Natural killer cell (primary cell): Measurements from ENCODE around the gene P4HA2. TPM values are rescaled to one million over a fixed set of nuclear protein-coding genes. Genes with fewer than 3 reads are reported as not detected.

ENCODE experiments used
- ATAC-seq, 3 donors: fragments of 150-1000 bp in 2 of 3; fragments of 200-7000 bp in 1 of 3; cut with Tn5 transposase; 1 replicate in 1 of 3; 2 replicates in 2 of 3; pipeline ENCODE4 v1.10.0; 2021; ENCODE audit warnings: mild to moderate bottlenecking in 2 of 3, moderate library complexity in 2 of 3
- DNase-seq, 2 donors: peaks; one replicate each; pipeline versions ENCODE4 v3.0.0 to v3.0.0-alpha.2; 2013 to 2021; ENCODE audit warnings: mixed read lengths in 1 of 2
- H3K27ac ChIP-seq: one replicate; pipeline ENCODE4 v1.5.1; 2013; ENCODE audit warnings: mild to moderate bottlenecking, low read length
- H3K27me3 ChIP-seq: one replicate; pipeline ENCODE4 v1.6.1; 2013; ENCODE audit warnings: low read length; ENCODE audit not compliant: control insufficient read depth, insufficient read depth
- H3K36me3 ChIP-seq: one replicate; pipeline ENCODE4 v1.6.1; 2013; ENCODE audit warnings: low read length; ENCODE audit not compliant: control insufficient read depth, insufficient read depth
- H3K4me1 ChIP-seq: one replicate; pipeline ENCODE4 v1.6.1; 2013; ENCODE audit warnings: low read length; ENCODE audit not compliant: control insufficient read depth, insufficient read depth
- H3K4me3 ChIP-seq: one replicate; pipeline ENCODE4 v1.5.1; 2013; ENCODE audit warnings: low read length
- H3K9me3 ChIP-seq: one replicate; pipeline ENCODE4 v1.6.1; 2013; ENCODE audit warnings: low read length; ENCODE audit not compliant: control insufficient read depth, insufficient read depth
- H3K27ac Mint-ChIP-seq, 2 donors: one replicate each; pipeline ENCODE4 v1.8.0; 2022; ENCODE audit warnings: mild to moderate bottlenecking in 2 of 2, mixed read lengths in 2 of 2, moderate library complexity in 1 of 2
- H3K27me3 Mint-ChIP-seq, 2 donors: one replicate each; pipeline ENCODE4 v1.8.0; 2022; ENCODE audit warnings: low read depth in 2 of 2, mixed read lengths in 2 of 2
- H3K36me3 Mint-ChIP-seq: one replicate; pipeline ENCODE4 v1.8.0; 2022; ENCODE audit warnings: mixed read lengths
- H3K4me1 Mint-ChIP-seq, 2 donors: one replicate each; pipeline ENCODE4 v1.8.0; 2022; ENCODE audit warnings: mixed read lengths in 2 of 2
- H3K4me3 Mint-ChIP-seq: one replicate; pipeline ENCODE4 v1.8.0; 2022; ENCODE audit warnings: mild to moderate bottlenecking, moderate library complexity, mixed read lengths
- H3K9me3 Mint-ChIP-seq, 2 donors: one replicate each; pipeline ENCODE4 v1.8.0; 2022; ENCODE audit warnings: mixed read lengths in 2 of 2
- WGBS: methylation state at CpG from one replicate; pipeline ENCODE4 v1.1.7; 2013; ENCODE audit warnings: missing lambda C conversion rate; ENCODE audit not compliant: insufficient coverage; 5-methylcytosine and 5-hydroxymethylcytosine counted together
- intact Hi-C: fragments of 100-400 bp; cut with micrococcal nuclease; formaldehyde crosslinking; loops from one replicate; pipeline ENCODE4 v1.14.2; 2022
- total RNA-seq, 4 donors: library from RNA; stranded (reverse); fragments of 120-200 nt in 1 of 4; gene quantifications; one replicate each; pipeline versions ENCODE4 v1.2.3 to v1.2.4, GENCODE V29; 2013 to 2022
- TF ChIP-seq, protein P1 (sequence below): fragments of 200-600 bp; IDR thresholded peaks from one replicate; pipeline ENCODE4 v1.8.0; 2022; ENCODE audit warnings: antibody characterized with exemption

P4HA2 gene
- total RNA-seq, 3 donors from 2014 or later (not counting 1 experiment from before 2014, with no cell fraction given): 0.20 TPM; not detected in 2

DNA sequence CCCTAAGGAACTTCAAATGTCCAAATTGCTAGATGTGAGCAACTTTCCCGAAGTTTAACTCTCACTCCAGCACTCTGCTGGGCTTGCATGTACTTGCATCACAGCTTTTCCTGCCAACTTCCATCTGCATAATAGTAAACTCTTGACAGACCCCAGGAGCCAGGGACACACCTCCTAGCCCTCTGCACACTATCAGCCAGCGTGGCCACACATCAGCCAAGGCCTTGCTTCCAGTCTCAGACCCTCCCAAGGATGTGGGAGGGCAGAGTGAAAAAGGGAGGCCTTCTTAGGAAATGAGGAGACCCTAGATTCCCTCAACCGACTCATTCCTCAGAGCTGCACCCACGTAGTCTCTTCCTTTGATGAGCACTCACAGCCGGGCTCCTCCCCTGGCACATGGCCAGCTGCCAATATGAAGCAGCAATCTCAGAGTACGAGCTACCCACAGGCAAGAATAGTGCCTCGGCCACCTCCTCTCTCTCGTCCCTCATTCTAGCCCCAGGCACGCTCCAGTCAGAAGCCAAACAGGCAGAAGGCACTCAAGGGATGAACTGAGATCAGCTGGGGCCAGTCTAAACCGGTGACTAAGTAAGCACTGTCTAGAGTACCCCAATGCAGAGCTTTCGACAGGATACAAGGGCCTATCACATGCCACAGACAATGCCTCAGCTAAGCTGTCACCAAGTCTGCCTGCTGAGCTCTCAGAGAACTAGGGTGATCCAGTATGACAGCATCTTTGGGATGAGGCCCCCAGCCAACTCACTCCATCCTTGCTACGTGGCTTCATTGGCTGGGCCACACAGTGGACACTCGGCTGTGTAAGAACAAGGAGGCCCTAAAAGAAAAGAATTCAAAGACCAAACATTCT lies 2.3 kb downstream of the P4HA2 start:
- no peak overlapping the region for H3K27ac Mint-ChIP-seq
- H3K4me3 Mint-ChIP-seq: peak overlapping the region; percentile 45
- TF ChIP-seq, protein P1, sequence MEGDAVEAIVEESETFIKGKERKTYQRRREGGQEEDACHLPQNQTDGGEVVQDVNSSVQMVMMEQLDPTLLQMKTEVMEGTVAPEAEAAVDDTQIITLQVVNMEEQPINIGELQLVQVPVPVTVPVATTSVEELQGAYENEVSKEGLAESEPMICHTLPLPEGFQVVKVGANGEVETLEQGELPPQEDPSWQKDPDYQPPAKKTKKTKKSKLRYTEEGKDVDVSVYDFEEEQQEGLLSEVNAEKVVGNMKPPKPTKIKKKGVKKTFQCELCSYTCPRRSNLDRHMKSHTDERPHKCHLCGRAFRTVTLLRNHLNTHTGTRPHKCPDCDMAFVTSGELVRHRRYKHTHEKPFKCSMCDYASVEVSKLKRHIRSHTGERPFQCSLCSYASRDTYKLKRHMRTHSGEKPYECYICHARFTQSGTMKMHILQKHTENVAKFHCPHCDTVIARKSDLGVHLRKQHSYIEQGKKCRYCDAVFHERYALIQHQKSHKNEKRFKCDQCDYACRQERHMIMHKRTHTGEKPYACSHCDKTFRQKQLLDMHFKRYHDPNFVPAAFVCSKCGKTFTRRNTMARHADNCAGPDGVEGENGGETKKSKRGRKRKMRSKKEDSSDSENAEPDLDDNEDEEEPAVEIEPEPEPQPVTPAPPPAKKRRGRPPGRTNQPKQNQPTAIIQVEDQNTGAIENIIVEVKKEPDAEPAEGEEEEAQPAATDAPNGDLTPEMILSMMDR: no peak
- Histone ChIP-seq H3K9me3 (no peaks in the 10 kb centered on the region), H3K36me3 (no peaks in the 10 kb centered on the region), H3K27me3 (peaks cover 7% of the 10 kb centered on the region), H3K4me3 (no peak overlapping the region), H3K27ac (no peak overlapping the region), H3K4me1 (peaks cover 14% of the 10 kb centered on the region)
- no peaks in the 10 kb centered on the region for H3K9me3 Mint-ChIP-seq
- no peak for ATAC-seq
- H3K27me3 Mint-ChIP-seq: peaks cover 18 to 27% of the 10 kb centered on the region in 2 donors
- DNase-seq: peak in 1 of 2 donors; percentile 33
- 70% methylated on average over 12 of the region's 13 CpGs for WGBS
- peaks cover 0 to 25% of the 10 kb centered on the region in 2 donors for H3K4me1 Mint-ChIP-seq
- no peaks in the 10 kb centered on the region for H3K36me3 Mint-ChIP-seq
- intact Hi-C loops: no loop called here

DNA sequence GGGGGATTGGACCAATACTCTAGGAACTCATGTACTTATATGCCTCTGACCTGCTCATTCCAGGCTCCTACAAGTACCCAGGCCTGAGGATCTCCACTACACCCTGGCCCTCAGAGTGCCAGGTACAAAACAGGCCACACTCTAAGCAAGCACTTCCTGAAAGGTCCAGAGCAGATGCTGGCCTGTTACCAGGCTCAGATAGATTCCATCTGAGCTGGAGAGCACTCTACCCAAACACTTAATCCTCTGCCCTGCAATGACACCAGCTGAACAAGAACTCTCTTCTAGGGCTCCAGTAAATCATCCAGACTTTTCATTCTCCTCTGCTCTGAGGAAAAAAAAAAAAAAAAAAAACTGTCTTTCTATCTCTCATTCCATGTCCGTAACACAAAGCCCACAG lies 2.9 kb downstream of the P4HA2 start:
- H3K27me3 ChIP-seq: peaks cover 7% of the 10 kb centered on the region
- no peaks in the 10 kb centered on the region for H3K9me3 ChIP-seq
- intact Hi-C loops: no loop called here
- Mint-ChIP-seq H3K27me3 (peaks cover 18 to 24% of the 10 kb centered on the region in 2 donors), H3K27ac (no peak overlapping the region), H3K4me1 (peaks cover 0 to 21% of the 10 kb centered on the region in 2 donors), H3K9me3 (no peaks in the 10 kb centered on the region), H3K4me3 (no peak overlapping the region), H3K36me3 (no peaks in the 10 kb centered on the region)
- H3K4me1 ChIP-seq: peaks cover 14% of the 10 kb centered on the region
- DNase-seq (no peak), ATAC-seq (no peak)
- TF ChIP-seq, protein P1: no peak
- no peak overlapping the region for H3K27ac ChIP-seq
- H3K4me3 ChIP-seq: no peak overlapping the region
- H3K36me3 ChIP-seq: no peaks in the 10 kb centered on the region
- 93% methylated on average over 1 of the region's 1 CpG for WGBS

DNA sequence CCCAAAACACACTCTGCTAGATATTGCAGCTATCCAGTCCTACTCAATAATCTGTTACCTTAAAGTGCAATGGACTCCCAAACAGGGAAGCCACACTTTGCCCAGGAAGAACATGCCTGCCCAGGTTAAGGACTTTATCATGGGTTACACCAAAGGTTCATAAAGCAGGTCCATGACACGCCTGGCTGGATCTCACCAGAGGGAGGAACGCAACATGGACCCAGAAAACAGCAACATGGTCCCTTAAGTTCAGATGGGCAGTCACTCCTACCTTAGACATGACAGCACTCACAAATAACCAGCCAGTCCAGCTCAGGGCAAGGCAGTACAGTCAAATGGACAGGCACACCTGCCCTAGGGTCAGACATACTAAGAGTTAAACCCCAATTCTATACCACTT lies 3.8 kb downstream of the P4HA2 start:
- no peaks in the 10 kb centered on the region for H3K36me3 ChIP-seq
- DNase-seq: no peak
- H3K36me3 Mint-ChIP-seq: no peaks in the 10 kb centered on the region
- peaks cover 0 to 12% of the 10 kb centered on the region in 2 donors for H3K4me1 Mint-ChIP-seq
- 95% methylated on average over 2 of the region's 2 CpGs for WGBS
- H3K4me1 ChIP-seq: peaks cover 14% of the 10 kb centered on the region
- ATAC-seq: no peak
- no peak overlapping the region for H3K27ac ChIP-seq
- peaks cover 9 to 16% of the 10 kb centered on the region in 2 donors for H3K27me3 Mint-ChIP-seq
- TF ChIP-seq, protein P1: no peak
- H3K9me3 ChIP-seq: no peaks in the 10 kb centered on the region
- H3K4me3 ChIP-seq: no peak overlapping the region
- H3K27ac Mint-ChIP-seq: no peak overlapping the region
- intact Hi-C loops: no loop called here
- H3K27me3 ChIP-seq: peaks cover 7% of the 10 kb centered on the region
- no peaks in the 10 kb centered on the region for H3K9me3 Mint-ChIP-seq
- no peak overlapping the region for H3K4me3 Mint-ChIP-seq
